ENCODE results near the gene PPM1B.

GRCh38 chr2:44121899-44122298, 46.8 kb upstream of the PPM1B start:
- TF ChIP-seq EZH2phosphoT487 (IDR thresholded peaks at IDR 0.05; ENCODE audit: insufficient read depth, low read depth) (no peak), EZH2 (IDR thresholded peaks at IDR 0.05; ENCODE audit: insufficient read depth, poor library complexity, severe bottlenecking) (no peak)

Data from GM23248 (cell line).